Esophagus muscularis mucosa (tissue), 3 donors: Measurements from ENCODE around the gene TMEM109.

Experiments
- POLR2A ChIP-seq: fragments of 450-650 bp; IDR thresholded peaks from one replicate; pipeline ENCODE4 v1.6.1; 2017; ENCODE audit warnings: antibody characterized with exemption, moderate library complexity, mild to moderate bottlenecking, low read depth
- POLR2AphosphoS5 ChIP-seq, 2 donors: sonication (generic); formaldehyde crosslinking; IDR thresholded peaks; one replicate each; pipeline ENCODE4 v1.6.1; 2017; ENCODE audit warnings: antibody characterized with exemption in 2 of 2
- TF ChIP-seq, protein P1 (sequence below), 3 experiments: fragments of 200-600 bp in 2 of 3; fragments of 450-650 bp in 1 of 3; sonication (generic) in 2 of 3; IDR thresholded peaks; one replicate each; pipeline ENCODE4 v1.5.1; 2017 to 2019; ENCODE audit warnings: antibody characterized with exemption in 3 of 3, mild to moderate bottlenecking in 2 of 3, moderate library complexity in 1 of 3

DNA sequence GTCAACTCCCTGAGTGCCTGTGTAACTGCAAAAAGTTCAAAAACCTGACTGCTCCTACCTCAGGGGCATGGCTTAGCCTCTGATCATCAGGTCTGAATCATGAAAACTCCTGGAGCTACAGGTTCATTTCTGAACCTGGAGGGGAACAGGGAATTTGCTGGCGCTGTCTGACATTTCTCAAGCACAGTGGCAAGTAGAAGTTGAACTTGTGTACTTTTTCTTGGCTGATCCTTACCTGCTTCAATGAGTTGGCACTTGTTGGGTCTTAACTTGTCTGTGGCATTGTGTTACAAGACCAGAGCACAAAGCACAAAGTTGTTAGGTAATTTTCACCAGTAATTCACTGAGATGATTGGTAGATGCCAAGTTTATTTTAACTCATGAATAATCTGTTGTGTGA lies 3.3 kb downstream of the TMEM109 start:
- TF ChIP-seq POLR2A (no peak), POLR2AphosphoS5 (IDR thresholded peaks at IDR 0.05) (no peak)
- TF ChIP-seq, protein P1, sequence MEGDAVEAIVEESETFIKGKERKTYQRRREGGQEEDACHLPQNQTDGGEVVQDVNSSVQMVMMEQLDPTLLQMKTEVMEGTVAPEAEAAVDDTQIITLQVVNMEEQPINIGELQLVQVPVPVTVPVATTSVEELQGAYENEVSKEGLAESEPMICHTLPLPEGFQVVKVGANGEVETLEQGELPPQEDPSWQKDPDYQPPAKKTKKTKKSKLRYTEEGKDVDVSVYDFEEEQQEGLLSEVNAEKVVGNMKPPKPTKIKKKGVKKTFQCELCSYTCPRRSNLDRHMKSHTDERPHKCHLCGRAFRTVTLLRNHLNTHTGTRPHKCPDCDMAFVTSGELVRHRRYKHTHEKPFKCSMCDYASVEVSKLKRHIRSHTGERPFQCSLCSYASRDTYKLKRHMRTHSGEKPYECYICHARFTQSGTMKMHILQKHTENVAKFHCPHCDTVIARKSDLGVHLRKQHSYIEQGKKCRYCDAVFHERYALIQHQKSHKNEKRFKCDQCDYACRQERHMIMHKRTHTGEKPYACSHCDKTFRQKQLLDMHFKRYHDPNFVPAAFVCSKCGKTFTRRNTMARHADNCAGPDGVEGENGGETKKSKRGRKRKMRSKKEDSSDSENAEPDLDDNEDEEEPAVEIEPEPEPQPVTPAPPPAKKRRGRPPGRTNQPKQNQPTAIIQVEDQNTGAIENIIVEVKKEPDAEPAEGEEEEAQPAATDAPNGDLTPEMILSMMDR (IDR thresholded peaks at IDR 0.05): no peak
